Tongue (tissue), 2 donors: ENCODE results near the gene HK2. TPM values are rescaled to one million over a fixed set of nuclear protein-coding genes. Genes with fewer than 3 reads are reported as not detected.
"Not testable (repeated sequence)": the region's sequence is repeated elsewhere in the genome, so short reads cannot be mapped to it uniquely, and the experiment has no call there.

Experiments
- DNase-seq: peaks from one replicate; pipeline ENCODE4 v3.0.0-alpha.2; 2015
- total RNA-seq: library from RNA; depleted of rRNA; stranded (reverse); fragments of >200 nt; gene quantifications from one replicate; pipeline ENCODE4 v1.2.3, GENCODE V29; 2014

Gene HK2
- total RNA-seq, 1 donor from 2014 or later: 68.1 TPM

DNA sequence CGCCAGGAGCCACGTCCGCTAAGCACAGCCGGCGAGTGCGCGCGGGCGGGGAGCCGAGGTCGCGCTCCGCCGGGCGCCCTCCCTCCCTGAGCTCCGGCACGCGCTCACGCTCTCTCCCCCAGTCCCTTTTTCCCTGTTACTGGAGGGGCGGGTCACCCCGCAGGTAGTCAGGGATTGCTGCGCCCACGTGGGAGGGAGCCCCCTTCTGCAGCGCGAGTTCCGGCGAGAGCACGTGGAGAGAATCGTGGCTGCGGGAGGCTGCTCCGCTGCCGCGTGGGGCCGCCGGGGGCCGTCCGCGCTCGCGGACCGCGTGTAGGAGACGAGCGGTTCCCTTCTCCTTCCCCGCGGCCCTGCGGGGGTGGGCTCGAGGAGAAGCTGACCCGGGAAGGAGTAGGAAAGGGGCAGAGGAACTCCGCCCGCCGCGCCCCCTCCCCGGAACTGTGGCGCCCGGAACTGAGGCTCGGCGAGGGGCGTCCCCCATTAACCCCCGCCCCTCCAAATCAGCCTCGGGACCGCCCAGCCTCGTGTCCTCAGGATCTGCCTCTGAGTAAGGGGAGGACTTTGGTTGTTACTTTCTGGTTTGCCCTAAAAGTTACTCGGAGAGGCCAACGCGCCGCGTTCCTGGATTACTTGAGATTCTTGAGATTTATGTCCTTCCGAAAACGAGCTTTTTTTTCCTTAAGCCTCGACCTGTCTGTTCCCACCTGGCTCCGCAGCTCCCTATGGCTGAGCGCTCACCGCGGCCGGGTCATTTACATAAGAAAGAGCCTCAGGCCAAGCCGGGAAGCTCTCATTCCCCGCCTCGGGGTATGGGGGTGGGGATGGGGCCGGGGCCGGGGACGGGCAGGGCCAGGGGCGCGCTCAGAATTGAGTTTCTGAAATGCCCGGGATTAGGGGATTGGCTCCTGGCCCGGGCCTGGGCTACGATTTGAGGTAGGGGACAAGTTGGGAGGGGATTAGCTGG, 1.1 kb downstream of the HK2 start:
- DNase-seq: peak; percentile 83

- peak; percentile 63 for DNase-seq
Observed at GRCh38 chr2:74835831-74836674, 2.1 kb downstream of the HK2 start.

DNA sequence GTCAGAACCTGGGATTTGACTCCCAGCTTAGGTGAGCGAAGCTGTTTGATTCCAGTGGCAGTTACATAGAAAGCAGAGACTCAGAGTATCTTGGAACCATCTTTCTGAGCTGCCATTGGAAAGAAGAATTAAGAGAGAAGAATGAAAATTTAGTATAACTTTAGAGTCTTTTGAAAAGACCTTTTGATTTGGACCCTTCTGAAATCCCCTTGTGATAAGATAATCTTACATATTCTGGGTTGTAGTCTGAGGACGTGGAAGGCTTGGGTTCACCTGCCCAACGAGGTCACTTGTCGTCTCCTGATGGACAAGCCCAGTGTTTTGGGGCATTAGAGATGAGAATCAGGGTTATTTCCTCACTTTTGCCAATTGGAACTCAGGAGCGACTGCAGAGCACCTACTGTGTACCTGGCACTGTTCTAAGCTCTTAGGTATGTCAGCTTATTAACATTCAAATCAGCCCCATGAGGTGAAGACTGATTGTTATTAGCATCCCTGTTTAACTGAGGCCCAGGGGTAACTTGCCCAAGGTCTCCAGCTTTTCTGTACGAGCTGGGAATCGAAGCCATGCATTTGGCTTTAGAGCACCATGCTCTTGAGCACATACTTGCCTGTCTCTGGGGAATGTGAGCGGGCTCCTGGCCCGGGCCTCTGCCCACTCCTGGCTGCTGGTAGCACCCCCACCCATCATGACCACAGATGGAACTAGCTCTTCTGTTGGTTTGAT, 2.9 kb downstream of the HK2 start:
- DNase-seq: no peak

- DNase-seq: no peak
Observed at GRCh38 chr2:74841641-74842040, 7.7 kb downstream of the HK2 start.

DNA sequence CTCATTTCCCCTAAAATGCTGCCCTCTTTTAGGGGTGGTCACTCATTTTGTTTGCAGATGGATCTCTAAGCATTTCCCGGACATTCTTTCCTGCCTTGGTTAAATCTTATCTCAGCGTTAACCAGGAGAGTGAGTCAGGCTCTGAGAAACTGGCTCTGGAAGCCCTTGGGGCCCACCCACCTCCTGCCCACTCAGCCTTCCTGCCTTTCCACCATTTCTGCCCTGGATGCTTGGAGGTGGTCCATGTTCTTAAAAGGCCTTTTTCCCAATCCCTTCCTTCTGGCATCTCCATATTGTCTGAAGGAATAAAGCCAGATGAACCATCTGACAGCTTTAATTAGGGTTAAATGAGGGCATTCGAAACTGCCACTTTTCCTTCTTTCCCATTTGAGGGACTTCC, 9.5 kb downstream of the HK2 start:
- no peak for DNase-seq

GRCh38 chr2:74843899-74844298, 10.0 kb downstream of the HK2 start:
- DNase-seq: peak; percentile 16

DNA sequence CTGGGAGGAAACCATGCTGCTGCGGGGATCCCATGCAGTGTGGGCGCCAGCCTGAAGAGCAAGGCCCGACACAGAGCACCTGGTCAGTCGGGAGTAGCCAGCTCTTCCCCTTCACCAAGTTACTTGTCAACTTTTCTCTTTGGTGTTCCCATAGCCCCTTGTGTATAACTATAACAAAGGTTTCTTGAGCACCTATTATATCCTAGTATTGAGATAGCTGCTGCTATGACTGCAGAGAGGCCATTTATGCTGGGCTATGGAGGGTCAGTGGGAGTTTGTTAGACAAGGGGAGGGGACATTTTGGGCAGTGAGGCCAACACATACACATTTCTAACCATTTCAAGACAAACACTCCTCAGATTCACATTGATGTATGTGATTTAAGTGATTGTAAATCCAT, 10.8 kb downstream of the HK2 start:
- DNase-seq: no peak

DNA sequence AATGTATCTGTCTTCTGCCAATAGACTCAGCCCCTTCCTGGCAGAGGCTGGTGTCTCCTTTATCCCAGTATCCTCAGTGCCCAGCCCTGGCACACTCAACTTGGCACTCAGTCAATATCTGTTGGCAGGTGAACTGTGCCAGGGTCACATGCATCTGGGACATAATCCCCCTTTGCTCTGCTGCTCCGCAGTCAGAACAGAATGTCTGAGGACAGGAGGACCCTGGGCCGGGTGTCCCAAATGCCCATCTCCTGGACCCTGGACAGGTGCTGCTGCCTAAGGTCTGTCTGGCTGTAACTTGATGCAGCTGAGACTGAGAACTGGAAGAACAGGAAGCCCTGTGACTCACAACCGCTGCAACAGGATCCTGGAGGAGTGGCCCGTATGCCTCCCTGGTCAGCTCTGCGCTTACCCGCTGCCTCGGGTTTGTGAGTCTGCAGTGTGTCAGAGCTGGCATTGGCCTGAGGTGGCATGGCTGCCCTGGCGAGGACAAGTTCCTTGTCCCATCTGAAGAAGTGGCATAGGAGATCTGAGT, 11.4 kb downstream of the HK2 start:
- DNase-seq: peak; percentile 78

DNA sequence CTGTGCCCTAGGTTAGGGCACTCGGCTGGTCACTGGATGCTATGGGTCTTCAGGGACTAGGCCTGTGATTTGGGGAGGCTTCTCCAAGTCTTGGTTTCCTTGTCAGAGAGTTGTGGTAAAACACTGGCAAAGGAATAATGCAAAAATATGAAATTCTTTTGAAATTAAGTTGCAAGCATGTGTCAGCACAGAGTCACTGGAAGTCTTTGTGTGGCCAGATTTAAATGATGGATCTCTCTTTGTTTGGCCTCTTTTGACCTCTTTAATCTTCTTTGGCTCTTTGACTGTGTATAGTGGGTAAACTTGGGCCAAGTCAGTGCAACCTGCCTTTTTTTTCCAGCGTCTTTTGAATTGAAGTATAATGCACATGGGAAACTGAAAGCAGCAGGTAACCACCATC, 12.1 kb downstream of the HK2 start:
- no peak for DNase-seq

- DNase-seq: no peak
Observed at GRCh38 chr2:74846481-74846880, 12.6 kb downstream of the HK2 start.

- no peak for DNase-seq
Observed at GRCh38 chr2:74847070-74847858, 13.3 kb downstream of the HK2 start.

- DNase-seq: peak; percentile 23
Observed at GRCh38 chr2:74849228-74849892, 15.4 kb downstream of the HK2 start.

DNA sequence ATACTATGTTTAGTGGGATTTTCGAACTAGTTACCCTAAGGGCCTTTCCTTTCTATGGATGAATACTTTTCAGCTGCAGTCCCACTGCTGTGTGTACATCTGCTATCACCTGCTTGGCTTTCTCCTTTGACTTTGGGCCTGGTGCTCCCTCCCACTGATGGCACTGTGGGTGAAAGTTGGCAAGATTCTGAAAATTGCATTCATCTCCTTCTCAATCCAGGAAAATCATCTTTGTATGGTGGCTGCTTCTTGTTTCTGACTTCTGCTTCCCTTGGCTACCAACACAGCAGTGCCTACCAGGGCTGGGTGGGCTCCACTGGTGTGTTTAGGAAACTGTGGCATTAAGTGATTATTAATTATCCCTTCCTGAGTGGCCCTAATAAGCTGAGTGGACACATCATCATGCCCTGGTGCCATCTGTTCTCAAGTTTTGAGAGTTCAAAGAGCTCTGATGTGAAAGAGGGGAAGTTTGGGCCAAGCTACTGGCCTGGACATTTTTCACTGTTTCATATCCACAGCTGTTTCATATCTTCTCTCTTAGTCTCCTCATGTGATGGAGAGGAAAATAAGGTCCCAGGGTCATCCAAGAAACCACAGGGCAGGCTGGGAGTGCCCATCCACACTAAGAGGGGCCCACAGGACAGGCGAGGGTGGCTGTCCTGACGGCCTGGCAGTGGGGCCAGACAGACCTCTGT, 16.7 kb downstream of the HK2 start:
- no peak for DNase-seq

- no peak for DNase-seq
Observed at GRCh38 chr2:74851191-74851566, 17.3 kb downstream of the HK2 start.

DNA sequence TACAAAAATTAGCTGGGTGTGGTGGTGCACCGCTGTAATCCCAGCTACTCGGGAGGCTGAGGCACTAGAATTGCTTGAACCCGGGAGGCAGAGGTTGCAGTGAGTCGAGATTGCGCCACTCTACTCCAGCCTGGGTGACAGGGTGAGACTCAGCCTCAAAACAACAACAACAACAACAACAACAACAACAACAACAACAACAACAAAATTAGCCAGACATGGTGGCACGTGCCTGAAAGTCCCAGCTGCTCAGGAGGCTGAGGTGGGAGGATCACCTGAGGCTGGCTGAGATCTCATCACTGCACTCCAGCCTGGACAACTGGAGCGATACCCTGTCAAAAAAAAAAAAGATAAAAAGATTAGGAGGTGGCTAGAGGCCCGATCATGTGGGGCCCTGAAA, 19.4 kb downstream of the HK2 start:
- not testable (repeated sequence) for DNase-seq

DNA sequence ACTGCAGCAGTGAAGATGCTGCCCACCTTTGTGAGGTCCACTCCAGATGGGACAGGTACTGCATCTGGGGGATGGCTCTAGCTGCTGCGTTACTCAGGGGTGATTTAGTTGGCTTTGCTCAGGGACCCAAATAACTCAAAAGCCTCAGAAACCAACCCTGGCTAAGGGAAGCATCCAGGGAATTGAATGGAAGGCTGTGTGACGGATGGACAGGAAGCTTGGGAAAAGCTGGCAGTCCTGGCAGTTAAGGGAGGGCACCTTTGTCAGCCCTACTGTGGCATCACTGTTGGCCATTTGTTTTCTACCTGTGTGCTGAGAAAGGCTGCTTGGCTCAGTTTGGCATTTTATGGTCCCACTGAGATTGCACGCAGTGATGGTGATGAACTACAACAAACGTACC, 20.5 kb downstream of the HK2 start:
- no peak for DNase-seq

DNA sequence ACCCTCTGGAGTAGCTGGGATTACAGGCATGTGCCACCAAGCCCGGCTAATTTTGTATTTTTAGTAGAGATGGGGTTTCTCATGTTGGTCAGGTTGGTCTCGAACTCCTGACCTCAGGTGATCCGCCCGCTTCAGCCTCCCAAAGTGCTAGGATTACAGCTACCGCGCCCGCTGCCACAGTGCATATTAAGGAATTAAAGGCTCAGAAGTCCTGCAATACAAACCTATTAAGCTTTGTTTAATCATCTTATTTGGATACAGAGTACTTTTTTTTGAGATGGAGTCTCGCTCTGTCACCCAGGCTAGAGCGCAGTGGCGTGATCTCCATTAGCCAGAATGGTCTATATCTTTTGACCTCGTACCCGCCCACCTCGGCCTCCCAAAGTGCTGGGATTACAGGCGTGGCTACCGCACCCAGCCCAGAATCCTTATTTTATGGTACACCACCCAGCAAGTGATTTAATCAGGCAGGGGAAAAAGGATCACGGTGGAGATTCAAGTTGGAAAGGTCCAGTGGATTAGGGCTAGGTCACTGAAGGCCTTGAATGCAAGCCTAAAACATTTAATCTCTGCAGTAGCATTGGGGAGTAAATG, 21.3 kb downstream of the HK2 start:
- not testable (repeated sequence) for DNase-seq

- no peak for DNase-seq
Observed at GRCh38 chr2:74856004-74856578, 22.2 kb downstream of the HK2 start.

DNA sequence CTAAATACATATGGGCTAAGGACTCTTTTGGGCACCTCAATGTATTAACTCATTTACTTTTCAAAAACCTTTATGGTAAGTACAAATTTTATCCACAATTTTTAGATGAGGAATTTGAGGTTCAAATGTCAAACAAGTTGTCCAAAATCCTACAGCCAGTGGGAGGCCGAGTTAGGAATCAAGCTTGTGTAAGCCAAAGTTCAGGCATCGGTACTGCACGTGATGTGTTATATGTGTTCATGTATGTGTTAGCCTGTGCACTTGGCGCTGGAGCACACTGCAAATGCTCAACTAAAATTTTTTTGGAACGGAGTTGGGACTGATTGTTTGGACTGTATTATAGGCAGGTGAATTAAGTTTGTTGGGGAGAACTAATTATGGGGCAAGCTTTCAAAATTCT, 22.7 kb downstream of the HK2 start:
- DNase-seq: no peak
